HG03378 (cell line): ENCODE data around the gene EVL.

Source experiments
- ATAC-seq: cut with Tn5 transposase; IDR thresholded peaks from one replicate; pipeline ENCODE4 v1.9.1; 2021; ENCODE audit warnings: mild to moderate bottlenecking, moderate library complexity; ENCODE audit not compliant: unreplicated experiment

Gene EVL

DNA sequence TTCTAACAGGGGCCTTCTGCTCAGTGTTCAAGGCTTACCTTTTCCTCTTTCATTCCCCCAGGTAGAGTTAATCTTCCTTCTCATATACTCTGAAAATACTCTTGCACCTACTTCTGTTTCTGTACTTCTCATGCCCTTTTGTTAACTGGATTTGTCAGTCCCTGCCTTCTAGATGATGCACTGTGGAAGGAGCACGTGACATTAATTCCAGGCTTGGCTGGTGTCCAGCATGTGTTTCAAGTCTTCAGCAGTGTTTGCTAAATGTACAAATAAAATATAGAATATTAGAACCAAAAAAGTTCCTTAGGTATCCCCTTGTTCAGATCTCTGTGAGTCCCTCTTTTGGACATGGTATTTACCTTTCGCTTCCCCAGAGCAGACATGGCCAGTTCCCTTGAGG, 27.9 kb upstream of the EVL start:
- ATAC-seq: no peak

DNA sequence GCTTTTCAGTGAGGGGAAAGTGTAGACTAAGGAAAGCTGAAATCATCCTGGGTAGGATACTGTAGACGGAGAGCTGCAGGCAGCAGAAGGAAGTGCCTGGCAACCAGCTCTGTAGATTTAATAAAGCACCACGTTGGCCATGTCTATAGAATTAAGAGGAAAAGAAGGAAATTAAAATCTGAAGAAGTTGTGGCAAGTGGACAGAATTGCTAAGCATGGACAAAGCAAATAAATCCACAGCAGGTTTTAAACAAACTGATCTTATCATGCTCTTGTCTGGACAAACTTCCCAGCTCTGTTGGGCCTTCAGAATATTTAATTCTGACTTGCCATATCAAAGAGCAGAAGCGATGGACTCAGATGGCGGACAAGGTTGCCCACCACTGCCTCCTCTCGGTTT, 27.2 kb upstream of the EVL start:
- ATAC-seq: no peak

DNA sequence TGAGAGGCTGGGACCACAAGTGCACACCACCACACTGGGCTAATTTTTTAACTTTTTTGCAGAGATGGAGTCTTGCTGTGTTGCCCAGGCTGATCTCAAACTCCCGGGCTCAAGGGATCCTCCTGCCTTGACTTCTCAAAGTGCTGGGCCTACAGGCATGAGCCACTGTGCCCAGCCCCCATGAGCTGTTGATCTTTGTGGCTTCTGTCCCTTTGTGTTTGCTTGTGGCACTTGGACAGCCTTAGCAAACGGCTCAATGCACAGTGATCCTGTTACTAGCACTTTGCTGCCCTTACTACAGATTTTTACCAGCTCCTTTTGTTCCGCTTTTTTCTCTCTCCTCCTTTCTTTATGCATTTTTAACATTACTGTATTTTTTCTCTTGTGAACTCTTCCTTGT, 25.3 kb upstream of the EVL start:
- ATAC-seq: no peak

DNA sequence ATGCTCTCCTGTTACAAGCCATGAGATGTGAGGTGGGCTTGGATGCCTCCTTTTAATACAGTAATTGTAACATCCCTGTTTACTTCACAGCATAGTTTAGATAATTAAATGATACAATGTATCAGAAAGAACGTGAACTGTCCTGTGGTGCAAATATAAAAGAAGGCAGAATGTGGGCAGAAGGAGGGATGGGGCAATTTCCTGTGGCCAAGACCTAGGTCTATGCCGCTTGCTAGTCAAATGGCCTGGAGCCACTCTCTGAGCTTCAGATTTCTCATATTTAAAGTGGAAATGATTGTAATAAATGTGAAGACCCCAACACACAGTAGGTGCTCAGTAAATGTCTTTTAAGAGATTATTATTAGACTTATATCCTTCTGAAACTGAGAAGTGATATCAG, 24.0 kb upstream of the EVL start:
- ATAC-seq: no peak

DNA sequence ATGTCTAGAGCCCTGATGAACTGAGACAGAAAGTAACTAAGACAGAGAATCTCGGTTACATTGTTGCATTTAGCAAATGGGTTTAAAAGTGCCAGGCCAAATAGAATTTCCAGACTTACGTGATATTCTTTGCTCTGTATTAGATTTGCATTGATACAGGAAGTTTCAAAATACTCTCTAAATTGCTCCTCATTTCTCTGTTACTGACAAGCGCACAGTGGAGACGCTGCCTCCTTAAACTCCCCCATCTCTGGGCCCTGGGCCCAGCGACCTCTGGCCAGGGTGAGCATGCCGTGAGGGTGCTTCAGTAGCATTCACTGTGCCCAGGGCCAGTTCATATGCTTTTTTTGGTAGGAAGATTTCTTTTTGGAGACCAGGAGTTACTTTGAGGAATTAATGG, 22.9 kb upstream of the EVL start:
- no peak for ATAC-seq

DNA sequence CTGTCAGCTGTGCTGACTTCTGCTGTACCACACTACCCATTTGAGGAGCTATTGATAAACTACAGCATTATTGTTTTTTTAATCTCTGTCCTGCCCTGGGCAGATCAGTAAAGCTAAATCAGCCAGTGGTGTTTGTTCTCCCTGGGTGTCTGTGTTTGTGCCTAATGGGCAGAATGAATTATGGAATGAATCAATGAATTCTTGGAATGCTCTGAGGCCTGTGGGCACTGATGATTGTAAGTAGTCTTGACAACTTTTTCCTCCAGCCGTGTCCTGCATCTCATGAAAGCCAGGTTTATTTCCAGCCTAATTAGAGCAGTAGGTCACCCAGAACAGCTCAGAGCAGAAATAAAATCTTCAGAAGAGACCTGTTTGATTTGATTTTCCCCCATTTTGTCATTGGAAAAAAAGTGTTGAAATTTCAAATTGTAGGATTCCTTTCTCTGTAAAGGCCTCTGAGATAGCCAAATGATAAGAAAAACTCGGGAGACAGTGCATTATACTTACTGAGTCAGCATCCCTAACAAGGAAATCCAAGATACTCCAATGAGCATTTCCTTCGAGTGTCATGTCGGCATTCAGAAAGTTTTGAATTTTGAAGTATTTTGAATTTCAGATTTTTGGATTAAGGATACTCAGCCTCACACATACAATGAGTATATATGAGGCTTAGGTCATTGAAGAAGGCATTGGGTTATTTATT, 19.4 kb upstream of the EVL start:
- ATAC-seq: no peak

DNA sequence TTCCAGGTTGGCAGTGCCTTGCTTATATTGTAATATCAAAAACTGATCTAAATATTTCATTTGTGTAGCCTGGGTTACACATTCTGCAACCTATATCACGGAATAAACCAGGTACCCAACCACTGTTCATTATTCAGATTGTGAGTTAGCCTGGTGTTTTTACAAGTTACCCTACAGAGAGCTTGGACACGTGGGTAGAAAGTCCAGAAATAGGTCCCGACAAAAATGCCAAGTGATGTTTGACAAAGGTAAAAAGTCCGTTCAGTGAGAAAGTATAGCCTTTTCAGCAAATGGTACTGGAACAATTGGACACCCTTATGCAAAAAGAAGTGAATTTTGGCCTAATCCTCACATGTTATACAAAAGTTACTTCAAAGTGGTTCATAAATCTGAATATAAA, 17.6 kb upstream of the EVL start:
- no peak for ATAC-seq

DNA sequence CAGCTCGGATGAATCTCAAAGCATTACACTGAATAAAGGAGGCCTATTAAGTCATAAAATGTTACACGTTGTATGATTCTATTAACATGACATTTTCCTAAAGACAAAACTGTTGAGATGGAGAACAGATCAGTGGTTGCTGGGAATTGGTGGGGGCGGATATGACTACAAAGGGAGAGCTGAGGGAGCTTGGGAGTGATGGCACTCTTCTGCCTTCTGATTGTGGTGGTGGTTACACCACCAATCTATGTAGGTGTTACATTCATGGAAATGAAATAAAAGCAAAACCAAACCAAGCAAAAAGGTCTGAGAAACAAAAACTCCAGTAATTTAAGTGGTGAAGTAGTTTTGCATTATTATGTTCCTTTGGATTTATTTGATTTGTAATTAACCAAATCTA, 16.4 kb upstream of the EVL start:
- ATAC-seq: no peak

DNA sequence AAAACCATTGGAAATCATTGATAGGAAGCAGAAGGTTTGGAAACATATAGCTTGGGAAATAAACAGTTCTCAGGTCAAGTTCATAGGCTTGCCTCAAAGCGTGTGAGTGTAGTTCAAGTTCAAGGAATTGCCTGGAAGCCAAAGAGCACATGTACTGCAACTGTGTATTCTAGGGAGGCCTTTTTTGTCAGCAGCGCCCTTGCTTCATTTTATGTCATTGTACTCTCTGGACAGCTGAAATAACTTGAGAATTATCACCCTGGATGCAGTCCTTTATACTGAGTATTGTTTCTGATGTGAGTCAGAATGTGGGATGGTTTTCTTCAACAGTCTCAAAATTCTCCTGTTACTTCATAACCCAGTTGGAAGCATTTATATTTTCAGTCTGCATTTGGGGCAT, 16.0 kb upstream of the EVL start:
- ATAC-seq: no peak

DNA sequence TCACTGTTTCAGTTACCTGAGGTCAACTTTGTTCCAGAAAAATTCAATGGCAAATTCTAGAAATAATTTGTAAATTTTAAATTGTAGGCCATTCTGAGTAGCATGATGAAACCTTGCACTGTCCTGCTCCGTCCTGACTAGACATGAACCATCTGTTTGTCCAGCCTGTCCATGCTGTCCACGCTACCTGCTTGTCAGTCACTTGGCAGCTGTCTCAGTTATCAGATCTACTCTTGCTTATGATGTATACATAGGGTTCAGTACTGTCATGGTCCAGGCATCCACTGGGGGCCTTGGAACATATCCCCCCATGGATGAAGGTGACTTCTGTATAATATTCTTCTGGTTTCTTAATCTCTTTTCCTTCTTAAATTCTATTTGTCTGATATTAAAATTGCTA, 14.1 kb upstream of the EVL start:
- ATAC-seq: no peak

DNA sequence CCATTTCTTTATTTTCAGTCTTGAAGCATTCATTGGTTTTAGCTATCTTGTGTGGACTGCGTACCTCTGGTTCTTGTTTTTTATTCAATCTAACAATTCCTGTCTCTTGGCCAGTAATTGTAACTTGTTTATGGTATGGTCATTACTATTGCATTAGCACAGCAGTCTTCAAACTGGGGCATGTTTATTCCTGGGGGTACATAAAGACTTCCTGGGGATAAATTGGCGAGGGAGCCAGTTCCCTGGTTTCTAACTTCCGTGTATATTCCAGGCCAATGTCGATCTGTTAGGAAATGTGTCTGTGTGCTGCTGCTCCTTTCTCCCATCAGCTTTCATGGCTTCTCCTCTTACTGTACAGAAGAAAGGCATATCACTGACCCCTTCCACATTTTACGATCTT, 13.7 kb upstream of the EVL start:
- no peak for ATAC-seq

DNA sequence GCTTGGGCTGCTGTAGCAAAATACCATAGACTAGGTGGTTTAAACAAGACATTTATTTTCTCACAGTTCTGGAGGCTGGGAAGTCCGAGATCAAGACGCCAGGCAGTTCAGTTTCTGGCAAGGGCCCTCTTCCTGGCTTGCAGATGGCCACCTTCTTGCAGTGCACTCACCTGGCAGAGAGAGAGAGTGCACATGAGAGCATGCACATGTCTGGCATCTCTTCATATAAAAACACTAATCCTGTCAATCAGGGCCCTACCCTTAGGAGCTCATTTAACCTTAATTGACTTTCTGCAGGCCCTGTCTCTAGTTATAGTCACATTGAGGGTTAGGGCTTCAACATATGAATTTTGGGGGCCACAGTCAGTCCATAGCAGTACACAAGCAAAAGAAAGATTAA, 12.4 kb upstream of the EVL start:
- no peak for ATAC-seq

DNA sequence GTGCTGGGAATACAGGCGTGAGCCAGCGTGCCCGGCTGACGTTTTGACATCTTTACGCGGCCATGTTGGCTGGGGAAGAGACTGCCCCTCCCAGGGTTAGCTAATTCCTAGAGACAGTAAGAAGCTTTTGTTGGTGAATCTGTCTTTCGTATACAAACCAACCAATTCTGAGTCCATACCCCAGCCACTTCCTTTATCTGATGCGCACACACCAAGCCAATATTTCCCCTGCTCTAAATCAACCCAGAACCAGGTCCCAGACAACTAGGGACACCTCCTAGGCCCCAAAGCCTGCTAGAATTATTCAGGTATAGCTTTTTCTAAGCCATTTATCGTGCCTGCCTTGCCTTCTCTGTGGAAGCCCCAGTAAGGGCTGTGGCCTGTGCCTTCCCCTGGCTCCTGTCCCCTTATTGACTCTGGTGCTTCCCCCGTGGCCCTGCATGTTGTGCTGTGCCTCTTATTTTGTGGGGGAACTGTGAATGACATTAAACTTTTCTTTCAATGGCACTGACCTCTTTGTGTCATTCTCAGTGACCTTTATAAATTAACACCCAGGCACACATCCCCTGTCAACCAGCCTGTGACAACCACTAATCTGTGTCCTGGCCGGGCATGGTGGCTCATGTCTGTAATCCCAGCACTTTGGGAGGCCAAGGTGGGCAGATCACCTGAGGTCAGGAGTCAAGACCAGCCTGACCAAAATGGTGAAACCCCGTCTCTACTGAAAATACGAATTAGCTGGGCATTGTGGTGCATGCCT, 10.7 kb upstream of the EVL start:
- ATAC-seq: no peak

DNA sequence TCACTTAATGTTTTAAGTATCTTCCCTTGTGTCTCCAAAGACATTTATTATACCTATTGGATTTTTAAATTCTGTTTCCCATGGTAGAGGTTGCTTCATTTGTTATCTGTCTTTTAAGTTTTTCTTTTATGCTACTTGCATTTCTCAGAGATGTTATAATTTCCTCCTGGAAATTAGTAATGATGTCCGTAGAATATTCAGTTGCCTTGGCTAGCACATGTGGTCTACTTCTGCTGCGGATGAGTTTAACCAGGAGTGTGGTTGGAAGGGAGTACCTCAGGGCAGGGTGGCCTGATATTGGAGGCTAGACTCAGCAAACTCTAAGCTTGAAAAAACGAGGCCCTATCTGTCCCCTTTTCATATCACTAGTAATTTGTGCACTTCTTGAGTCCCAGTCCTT, 8.8 kb upstream of the EVL start:
- no peak for ATAC-seq

DNA sequence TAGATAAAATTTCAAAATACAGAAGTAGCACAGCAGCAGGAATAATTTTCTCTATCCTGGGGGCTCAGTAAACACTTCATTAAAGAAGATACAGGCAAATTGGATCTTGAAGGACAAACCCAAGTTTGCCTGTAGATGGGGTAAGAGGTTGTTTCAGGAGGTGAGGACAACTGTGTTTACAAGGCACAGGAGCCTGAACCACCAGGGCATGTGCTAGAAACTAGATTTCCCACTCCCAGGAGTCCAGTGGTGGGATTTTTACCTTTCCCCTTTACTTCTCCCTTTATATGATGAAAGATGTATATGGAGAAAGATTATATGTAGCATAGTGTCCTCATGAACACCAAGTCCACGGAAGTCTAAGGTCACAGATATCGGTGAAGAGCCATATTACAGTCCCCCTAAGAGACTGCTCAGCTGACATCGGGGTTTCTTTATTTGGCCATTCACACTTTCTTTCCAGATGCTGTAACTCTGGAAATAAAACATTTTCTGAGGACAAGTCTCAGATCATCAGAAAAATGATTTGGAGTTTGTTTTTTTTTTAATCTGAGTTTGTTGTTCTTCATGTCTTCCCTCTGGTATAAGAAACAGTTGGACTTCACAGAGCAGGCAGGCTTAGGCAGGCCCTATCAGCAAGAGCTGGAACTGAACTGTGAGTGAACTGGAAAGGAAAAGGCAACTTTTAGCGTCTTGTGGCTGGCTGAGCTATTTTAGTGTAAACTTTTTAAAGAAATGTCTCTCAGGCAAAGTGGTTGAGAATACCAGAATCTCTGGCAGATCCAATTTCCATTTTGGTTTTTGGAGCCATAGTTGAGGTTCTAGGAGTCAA, 8.0 kb upstream of the EVL start:
- no peak for ATAC-seq

DNA sequence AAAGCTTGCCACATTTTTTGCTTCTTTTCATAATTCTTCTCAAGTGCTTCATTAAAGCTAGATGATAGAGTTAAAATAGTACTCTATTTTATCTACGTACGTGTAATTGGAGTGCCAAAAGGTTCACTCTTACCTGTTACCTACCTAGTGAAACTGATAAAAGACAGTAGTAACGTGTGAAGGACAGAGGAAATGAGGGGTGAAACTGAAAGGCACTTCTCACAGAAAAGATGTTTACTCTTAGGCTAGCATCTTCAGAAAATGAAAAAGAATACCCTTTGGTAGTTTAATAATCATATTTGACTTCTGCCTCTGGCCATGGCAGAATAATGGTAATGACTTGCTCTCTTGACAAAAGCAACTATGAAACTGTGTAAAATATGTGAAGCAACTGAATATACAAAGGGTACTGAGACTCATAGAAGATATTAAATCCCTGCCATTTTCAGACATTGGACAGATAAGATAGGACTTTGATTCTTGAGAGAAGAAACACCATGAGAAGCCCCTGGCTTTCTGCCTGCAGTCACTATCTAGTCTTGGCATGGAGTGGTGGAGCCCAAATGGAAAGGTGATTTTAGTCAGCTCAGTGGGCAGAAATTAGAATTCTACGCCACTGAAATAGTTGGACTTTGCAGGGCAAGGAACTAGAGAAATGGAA, 6.3 kb upstream of the EVL start:
- peak; percentile 66 for ATAC-seq

DNA sequence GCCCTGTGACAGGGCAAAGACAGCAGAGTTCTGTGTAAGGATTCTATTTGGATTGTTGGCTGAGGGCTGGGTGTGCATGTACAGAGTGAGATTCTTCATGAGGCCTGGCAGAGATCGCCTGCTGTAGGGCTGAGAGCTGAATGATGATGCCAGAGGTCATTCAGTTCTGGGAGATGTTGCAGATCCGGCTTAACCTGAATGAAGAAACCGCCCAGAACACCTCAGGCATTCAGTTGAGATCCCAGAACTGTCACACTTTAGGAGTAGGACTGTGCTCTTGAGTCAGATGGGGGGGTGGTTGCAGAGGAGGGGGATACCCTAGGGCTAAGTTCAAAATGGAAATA, 5.8 kb upstream of the EVL start:
- no peak for ATAC-seq

DNA sequence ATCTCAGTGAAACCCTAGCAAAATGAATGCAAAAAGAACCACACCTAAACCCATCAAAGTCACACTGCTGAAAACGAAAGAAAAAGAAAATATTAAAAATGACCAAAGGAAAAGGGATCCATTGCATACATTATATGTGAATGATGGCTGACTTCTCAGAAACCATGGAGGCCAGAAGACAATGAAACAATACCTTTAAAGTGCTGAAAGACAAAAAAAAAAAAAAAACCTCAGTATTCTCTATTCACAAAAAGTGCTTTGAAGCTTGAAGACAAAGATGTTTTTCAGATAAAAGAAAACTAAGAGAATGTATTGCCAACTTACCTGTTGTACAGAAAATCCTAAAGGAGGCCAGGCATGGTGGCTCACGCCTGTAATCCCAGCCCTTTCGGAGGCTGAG, 4.5 kb upstream of the EVL start:
- no peak for ATAC-seq

DNA sequence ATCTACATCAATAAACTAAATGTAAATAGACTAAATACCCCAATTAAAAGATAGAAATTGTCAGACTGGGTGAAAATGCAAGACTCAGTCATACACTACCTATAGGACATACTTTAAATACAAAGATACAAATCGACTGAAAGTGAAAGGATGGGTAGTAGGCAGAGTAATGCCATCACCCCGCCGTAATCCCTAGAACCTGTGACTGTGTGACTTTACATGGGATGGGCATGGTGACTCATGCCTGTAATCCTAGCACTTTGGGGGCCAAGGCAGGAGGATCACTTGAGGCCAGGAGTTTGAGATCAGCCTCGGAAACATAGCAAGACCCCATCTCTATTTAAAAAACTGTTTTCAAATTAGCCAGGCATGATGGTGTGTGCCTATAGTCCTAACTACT, 2.6 kb upstream of the EVL start:
- no peak for ATAC-seq

DNA sequence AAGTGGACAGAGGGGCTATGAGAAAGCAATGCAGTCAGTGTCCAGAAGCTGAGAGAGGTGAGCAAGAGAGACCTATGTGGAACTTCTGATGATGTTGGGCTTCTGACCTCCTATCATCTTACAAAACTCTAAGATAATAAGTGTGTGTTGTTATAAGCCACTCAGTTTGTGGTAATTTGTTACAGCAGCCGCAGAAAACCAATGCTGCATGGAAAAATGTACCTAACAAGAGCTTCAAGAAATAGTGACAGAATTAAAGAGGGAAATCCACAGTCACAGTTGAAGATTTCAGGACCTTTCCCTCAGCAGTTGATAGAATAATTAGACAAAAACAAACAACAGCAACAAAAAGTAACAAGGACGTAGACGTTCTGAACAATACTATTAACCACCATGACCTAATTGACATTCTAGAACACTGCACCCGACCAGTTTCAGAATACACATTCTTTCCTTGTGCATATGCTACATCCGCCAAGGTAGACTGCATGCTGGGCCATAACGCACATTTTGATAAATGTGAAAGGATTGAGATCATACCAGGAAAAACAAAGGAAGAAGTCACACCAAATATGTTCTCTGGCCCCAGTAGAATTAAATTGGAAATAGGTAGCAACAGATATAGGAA, 1.8 kb upstream of the EVL start:
- ATAC-seq: no peak
